ENCODE data around the gene SFSWAP. TPM values are rescaled to one million over a fixed set of nuclear protein-coding genes. Genes with fewer than 3 reads are reported as not detected.

SFSWAP gene
- total RNA-seq, 1 experiment from 2014 or later = 32.6 TPM

- Histone ChIP-seq H3K36me3 (no peaks in the 10 kb centered on the region), H3K4me1 (no peaks in the 10 kb centered on the region), H3K27me3 (no peaks in the 10 kb centered on the region), H3K27ac (no peak overlapping the region), H3K9me3 (replicated peaks) (no peaks in the 10 kb centered on the region), H3K4me3 (no peak overlapping the region)
- no peak for DNase-seq
These were observed 23.4 kb upstream of the SFSWAP start for GRCh38 chr12:131687346-131688125.

DNA sequence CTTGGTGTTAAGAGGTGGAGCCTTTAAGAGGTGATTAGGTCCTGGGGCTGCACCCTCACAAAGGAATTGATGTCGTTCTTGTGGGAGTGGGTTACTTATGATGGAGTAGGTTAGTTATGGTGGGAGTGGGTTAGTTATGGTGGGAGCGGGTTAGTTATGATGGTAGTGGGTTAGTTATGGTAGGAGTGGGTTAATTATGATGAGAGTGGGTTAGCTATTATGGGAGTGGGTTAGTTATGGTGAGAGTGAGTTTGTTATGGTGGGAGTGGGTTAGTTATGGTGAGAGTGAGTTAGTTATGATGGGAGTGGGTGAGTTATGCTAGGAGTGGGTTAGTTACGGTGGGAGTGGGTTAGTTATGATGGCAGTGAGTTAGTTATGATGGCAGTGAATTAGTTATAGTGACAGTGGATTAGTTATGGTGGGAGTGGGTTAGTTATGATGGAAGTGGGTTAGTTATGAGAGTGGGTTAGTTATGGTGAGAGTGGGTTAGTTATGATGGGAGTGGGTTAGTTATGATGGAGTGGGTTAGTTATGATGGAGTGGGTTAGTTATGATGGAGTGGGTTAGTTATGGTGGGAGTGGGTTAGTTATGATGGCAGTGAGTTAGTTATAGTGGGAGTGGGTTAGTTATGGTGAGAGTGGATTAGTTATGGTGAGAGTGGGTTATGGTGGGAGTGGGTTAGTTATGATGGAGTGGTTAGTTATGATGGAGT is 22.6 kb upstream of the SFSWAP start:
- DNase-seq = no peak
- H3K36me3 ChIP-seq = no peaks in the 10 kb centered on the region
- H3K27ac ChIP-seq = no peak overlapping the region
- H3K4me1 ChIP-seq = no peaks in the 10 kb centered on the region
- H3K9me3 ChIP-seq (replicated peaks) = no peaks in the 10 kb centered on the region
- H3K4me3 ChIP-seq = no peak overlapping the region
- H3K27me3 ChIP-seq = no peaks in the 10 kb centered on the region

- no peaks in the 10 kb centered on the region for H3K36me3 ChIP-seq
- H3K4me1 ChIP-seq = no peaks in the 10 kb centered on the region
- H3K4me3 ChIP-seq = no peak overlapping the region
- DNase-seq = no peak
- H3K27me3 ChIP-seq = no peaks in the 10 kb centered on the region
- no peak overlapping the region for H3K27ac ChIP-seq
- no peaks in the 10 kb centered on the region for H3K9me3 ChIP-seq (replicated peaks)
These were observed 22.1 kb upstream of the SFSWAP start for GRCh38 chr12:131688845-131689154.

DNA sequence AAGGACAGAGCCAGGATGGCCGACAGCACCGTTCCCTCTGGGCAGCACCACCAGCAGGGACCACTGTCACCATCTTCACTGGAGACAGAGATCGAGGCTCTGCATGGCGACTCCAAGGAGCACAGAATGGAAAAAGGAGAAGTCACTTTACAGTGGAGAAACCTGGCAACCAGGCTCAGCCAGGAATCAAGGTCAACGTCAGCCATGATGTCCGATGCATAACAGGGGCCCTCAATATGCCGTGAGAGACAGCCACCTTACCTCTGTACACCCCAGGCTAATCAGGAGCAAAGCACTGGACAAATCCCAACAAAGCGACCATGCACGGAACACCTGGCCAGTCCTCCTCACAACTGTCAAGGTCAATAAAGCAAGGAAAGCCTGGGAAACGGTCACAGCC is 20.6 kb upstream of the SFSWAP start:
- no peaks in the 10 kb centered on the region for H3K4me1 ChIP-seq
- no peak overlapping the region for H3K27ac ChIP-seq
- no peak overlapping the region for H3K4me3 ChIP-seq
- no peak for DNase-seq
- H3K36me3 ChIP-seq = no peaks in the 10 kb centered on the region
- H3K27me3 ChIP-seq = no peaks in the 10 kb centered on the region
- H3K9me3 ChIP-seq (replicated peaks) = no peaks in the 10 kb centered on the region

- H3K36me3 ChIP-seq = no peaks in the 10 kb centered on the region
- H3K4me1 ChIP-seq = no peaks in the 10 kb centered on the region
- H3K27ac ChIP-seq = no peak overlapping the region
- H3K9me3 ChIP-seq (replicated peaks) = no peaks in the 10 kb centered on the region
- no peaks in the 10 kb centered on the region for H3K27me3 ChIP-seq
- no peak overlapping the region for H3K4me3 ChIP-seq
- DNase-seq = no peak
These were observed 18.5 kb upstream of the SFSWAP start for GRCh38 chr12:131692431-131692830.

DNA sequence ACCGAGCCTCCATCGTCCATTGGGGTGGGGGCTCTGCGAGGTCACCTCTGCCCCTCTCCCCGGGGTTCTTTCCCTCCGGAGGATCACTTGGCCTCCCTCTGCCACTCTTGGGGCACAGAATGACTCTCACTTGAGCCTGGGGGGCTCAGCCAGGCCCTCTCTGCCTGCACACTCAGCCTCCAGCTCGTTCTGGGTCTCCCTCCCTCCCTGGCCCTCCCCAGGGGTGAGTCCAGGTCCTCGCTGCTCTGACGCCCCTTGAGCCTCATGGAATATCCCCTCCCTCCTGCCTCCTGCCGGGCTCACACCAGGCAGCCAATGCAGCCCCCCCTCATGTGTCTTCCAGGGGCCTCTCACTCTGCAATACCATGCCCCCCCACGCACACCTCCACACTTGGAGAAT is 17.7 kb upstream of the SFSWAP start:
- DNase-seq = no peak
- Histone ChIP-seq H3K4me1 (no peaks in the 10 kb centered on the region), H3K27ac (no peak overlapping the region), H3K9me3 (replicated peaks) (no peaks in the 10 kb centered on the region), H3K36me3 (no peaks in the 10 kb centered on the region), H3K4me3 (no peak overlapping the region), H3K27me3 (no peaks in the 10 kb centered on the region)

DNA sequence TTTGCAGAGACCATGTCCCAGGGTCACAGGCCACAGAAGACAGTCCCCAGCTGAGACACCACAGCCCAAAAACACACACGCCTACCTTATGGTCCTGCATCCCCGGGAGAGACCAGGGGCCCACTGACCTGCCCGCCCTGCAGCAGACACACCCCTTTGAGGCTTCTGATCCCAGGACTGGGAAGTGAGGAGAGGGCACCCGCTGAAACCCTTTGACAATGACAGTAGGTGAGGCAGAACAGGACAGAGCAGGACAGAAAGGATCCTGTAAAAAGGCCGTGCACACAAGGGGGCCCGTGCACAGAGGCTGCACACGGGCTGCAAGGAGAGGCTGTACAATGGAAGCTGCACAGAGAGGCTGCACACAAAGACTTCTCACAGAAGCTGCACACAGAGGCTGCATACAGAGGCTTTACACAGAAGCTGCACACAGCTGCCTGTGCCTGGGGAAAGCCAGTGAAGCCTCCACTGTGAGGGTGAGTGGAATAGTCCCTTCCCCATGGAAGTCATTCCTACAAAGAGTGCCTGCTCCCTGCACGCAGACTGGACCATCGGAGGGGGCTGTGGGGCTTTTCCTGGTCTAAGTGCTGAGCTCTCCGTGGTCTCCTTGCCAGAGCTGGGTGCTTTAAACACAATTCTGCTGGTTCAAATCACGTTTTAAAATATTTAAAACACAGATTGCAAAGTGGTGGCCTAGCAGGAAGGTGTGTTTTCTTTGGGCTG is 16.6 kb upstream of the SFSWAP start:
- H3K27me3 ChIP-seq = no peaks in the 10 kb centered on the region
- no peaks in the 10 kb centered on the region for H3K4me1 ChIP-seq
- no peaks in the 10 kb centered on the region for H3K9me3 ChIP-seq (replicated peaks)
- no peak for DNase-seq
- H3K27ac ChIP-seq = no peak overlapping the region
- no peak overlapping the region for H3K4me3 ChIP-seq
- H3K36me3 ChIP-seq = no peaks in the 10 kb centered on the region

GRCh38 chr12:131695968-131696367 is 14.9 kb upstream of the SFSWAP start:
- no peaks in the 10 kb centered on the region for H3K27me3 ChIP-seq
- no peaks in the 10 kb centered on the region for H3K4me1 ChIP-seq
- no peak overlapping the region for H3K4me3 ChIP-seq
- H3K27ac ChIP-seq = no peak overlapping the region
- H3K36me3 ChIP-seq = no peaks in the 10 kb centered on the region
- no peaks in the 10 kb centered on the region for H3K9me3 ChIP-seq (replicated peaks)
- no peak for DNase-seq

DNA sequence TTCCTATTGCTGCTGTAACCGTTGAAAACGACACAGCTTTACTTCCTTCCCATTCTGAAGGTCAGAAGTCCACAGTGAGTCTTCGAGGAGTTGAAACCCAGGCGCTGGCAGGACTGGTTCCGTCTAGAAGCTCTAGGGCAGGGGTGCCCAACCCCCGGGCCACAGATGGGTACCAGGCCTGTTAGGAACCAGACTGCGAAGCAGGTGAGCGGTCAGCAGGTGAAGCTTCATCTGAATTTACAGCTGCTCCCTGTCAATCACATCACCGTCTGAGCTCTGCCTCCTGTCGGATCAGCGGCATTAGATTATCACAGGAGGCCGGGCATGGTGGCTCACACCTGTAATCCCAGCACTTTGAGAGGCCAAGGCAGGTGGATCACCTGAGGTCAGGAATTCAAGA is 12.6 kb upstream of the SFSWAP start:
- no peak for DNase-seq
- Histone ChIP-seq H3K9me3 (replicated peaks) (no peaks in the 10 kb centered on the region), H3K36me3 (no peaks in the 10 kb centered on the region), H3K27me3 (no peaks in the 10 kb centered on the region), H3K27ac (no peak overlapping the region), H3K4me3 (no peak overlapping the region), H3K4me1 (no peaks in the 10 kb centered on the region)

DNA sequence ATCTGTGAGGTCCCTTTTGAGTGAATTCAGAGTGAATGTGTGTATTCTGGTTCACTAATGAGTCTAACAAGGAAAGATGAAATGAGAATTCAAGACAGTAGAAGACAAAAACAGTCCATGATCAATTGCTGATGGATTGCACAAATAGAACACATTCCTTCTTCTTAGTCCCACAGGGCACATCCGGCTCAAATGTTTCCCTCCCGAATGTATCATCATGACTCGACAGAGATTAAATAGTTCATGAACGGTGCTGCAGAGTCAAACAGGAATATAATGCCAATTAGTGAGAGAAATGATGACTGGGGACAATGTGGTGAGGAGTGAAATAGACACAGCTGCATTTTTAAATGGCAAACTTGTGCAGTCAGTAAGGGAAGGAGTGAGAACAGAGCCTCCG is 11.5 kb upstream of the SFSWAP start:
- Histone ChIP-seq H3K4me1 (no peaks in the 10 kb centered on the region), H3K9me3 (replicated peaks) (no peaks in the 10 kb centered on the region), H3K27me3 (no peaks in the 10 kb centered on the region), H3K36me3 (no peaks in the 10 kb centered on the region), H3K4me3 (no peak overlapping the region), H3K27ac (no peak overlapping the region)
- DNase-seq = no peak

- DNase-seq = no peak
- Histone ChIP-seq H3K27ac (no peak overlapping the region), H3K36me3 (no peaks in the 10 kb centered on the region), H3K4me1 (no peaks in the 10 kb centered on the region), H3K27me3 (no peaks in the 10 kb centered on the region), H3K4me3 (no peak overlapping the region), H3K9me3 (replicated peaks) (no peaks in the 10 kb centered on the region)
These were observed 10.6 kb upstream of the SFSWAP start for GRCh38 chr12:131700271-131700670.

- no peak overlapping the region for H3K4me3 ChIP-seq
- DNase-seq = no peak
- H3K27me3 ChIP-seq = no peaks in the 10 kb centered on the region
- no peaks in the 10 kb centered on the region for H3K36me3 ChIP-seq
- no peaks in the 10 kb centered on the region for H3K9me3 ChIP-seq (replicated peaks)
- H3K4me1 ChIP-seq = no peaks in the 10 kb centered on the region
- H3K27ac ChIP-seq = no peak overlapping the region
These were observed 9.0 kb upstream of the SFSWAP start for GRCh38 chr12:131701705-131702572.

GRCh38 chr12:131702573-131702877 is 8.4 kb upstream of the SFSWAP start:
- no peaks in the 10 kb centered on the region for H3K9me3 ChIP-seq (replicated peaks)
- no peaks in the 10 kb centered on the region for H3K4me1 ChIP-seq
- no peaks in the 10 kb centered on the region for H3K36me3 ChIP-seq
- H3K27me3 ChIP-seq = no peaks in the 10 kb centered on the region
- H3K4me3 ChIP-seq = no peak overlapping the region
- no peak for DNase-seq
- no peak overlapping the region for H3K27ac ChIP-seq

GRCh38 chr12:131703161-131703560 is 7.7 kb upstream of the SFSWAP start:
- H3K27ac ChIP-seq = no peak overlapping the region
- no peaks in the 10 kb centered on the region for H3K4me1 ChIP-seq
- H3K4me3 ChIP-seq = no peak overlapping the region
- no peaks in the 10 kb centered on the region for H3K9me3 ChIP-seq (replicated peaks)
- no peaks in the 10 kb centered on the region for H3K27me3 ChIP-seq
- no peaks in the 10 kb centered on the region for H3K36me3 ChIP-seq
- no peak for DNase-seq

DNA sequence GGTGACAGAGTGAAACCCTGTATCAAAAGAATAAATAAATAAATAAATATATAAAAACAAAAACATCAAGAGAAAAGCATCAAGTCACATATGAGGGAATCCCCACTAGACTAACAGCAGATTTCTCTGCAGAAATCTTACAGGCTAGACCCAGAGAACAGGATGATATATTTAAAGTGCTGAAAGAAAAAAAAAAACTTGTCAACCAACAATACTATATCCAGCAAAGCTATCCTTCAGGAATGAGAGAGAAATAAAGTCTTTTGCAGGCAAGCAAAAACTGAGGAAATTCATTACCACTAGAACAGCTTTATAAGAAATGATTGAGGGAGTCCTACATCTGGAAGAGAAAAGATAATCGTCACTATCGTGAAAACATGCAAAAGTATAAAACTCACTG is 6.4 kb upstream of the SFSWAP start:
- no peaks in the 10 kb centered on the region for H3K4me1 ChIP-seq
- no peak for DNase-seq
- no peaks in the 10 kb centered on the region for H3K27me3 ChIP-seq
- H3K36me3 ChIP-seq = no peaks in the 10 kb centered on the region
- H3K4me3 ChIP-seq = no peak overlapping the region
- H3K9me3 ChIP-seq (replicated peaks) = 0 out of 2 replicates have a peak, but pooled peaks cover 4% of the 10 kb centered on the region
- no peak overlapping the region for H3K27ac ChIP-seq

All from SJCRH30 (cell line).